ENCODE results near the gene PRSS1.

PRSS1 gene

DNA sequence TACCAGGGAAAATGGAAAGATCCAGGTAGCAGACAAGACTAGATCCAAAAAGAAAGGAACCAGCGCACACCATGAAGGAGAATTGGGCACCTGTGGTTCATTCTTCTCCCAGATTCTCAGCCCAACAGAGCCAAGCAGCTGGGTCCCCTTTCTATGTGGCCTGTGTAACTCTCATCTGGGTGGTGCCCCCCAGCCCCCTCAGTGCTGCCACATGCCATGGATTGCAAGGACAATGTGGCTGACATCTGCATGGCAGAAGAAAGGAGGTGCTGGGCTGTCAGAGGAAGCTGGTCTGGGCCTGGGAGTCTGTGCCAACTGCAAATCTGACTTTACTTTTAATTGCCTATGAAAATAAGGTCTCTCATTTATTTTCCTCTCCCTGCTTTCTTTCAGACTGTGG is 42.9 kb downstream of the PRSS1 start:
- TF ChIP-seq SPI1 (IDR thresholded peaks at IDR 0.05; ENCODE audit: borderline replicate concordance, low read depth) (no peak), POLR2AphosphoS5 (IDR thresholded peaks at IDR 0.05; ENCODE audit: low read depth) (no peak), GABPA (IDR thresholded peaks at IDR 0.05; ENCODE audit: low read depth) (no peak)
- TF ChIP-seq, protein P1, sequence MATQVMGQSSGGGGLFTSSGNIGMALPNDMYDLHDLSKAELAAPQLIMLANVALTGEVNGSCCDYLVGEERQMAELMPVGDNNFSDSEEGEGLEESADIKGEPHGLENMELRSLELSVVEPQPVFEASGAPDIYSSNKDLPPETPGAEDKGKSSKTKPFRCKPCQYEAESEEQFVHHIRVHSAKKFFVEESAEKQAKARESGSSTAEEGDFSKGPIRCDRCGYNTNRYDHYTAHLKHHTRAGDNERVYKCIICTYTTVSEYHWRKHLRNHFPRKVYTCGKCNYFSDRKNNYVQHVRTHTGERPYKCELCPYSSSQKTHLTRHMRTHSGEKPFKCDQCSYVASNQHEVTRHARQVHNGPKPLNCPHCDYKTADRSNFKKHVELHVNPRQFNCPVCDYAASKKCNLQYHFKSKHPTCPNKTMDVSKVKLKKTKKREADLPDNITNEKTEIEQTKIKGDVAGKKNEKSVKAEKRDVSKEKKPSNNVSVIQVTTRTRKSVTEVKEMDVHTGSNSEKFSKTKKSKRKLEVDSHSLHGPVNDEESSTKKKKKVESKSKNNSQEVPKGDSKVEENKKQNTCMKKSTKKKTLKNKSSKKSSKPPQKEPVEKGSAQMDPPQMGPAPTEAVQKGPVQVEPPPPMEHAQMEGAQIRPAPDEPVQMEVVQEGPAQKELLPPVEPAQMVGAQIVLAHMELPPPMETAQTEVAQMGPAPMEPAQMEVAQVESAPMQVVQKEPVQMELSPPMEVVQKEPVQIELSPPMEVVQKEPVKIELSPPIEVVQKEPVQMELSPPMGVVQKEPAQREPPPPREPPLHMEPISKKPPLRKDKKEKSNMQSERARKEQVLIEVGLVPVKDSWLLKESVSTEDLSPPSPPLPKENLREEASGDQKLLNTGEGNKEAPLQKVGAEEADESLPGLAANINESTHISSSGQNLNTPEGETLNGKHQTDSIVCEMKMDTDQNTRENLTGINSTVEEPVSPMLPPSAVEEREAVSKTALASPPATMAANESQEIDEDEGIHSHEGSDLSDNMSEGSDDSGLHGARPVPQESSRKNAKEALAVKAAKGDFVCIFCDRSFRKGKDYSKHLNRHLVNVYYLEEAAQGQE (IDR thresholded peaks at IDR 0.05; ENCODE audit: insufficient replicate concordance, low read depth): no peak
- TF ChIP-seq, protein P2, sequence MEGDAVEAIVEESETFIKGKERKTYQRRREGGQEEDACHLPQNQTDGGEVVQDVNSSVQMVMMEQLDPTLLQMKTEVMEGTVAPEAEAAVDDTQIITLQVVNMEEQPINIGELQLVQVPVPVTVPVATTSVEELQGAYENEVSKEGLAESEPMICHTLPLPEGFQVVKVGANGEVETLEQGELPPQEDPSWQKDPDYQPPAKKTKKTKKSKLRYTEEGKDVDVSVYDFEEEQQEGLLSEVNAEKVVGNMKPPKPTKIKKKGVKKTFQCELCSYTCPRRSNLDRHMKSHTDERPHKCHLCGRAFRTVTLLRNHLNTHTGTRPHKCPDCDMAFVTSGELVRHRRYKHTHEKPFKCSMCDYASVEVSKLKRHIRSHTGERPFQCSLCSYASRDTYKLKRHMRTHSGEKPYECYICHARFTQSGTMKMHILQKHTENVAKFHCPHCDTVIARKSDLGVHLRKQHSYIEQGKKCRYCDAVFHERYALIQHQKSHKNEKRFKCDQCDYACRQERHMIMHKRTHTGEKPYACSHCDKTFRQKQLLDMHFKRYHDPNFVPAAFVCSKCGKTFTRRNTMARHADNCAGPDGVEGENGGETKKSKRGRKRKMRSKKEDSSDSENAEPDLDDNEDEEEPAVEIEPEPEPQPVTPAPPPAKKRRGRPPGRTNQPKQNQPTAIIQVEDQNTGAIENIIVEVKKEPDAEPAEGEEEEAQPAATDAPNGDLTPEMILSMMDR (IDR thresholded peaks at IDR 0.05; ENCODE audit: insufficient read depth, low read length): no peak
- Histone ChIP-seq H3K27ac (replicated peaks) (no peak overlapping the region), H3K27me3 (ENCODE audit: insufficient read depth, poor library complexity, severe bottlenecking) (peaks cover 26% of the 10 kb centered on the region), H3K4me3 (replicated peaks; ENCODE audit: insufficient read depth, low read length) (no peak overlapping the region)
- no peak for DNase-seq (ENCODE audit: low read depth in 1 of 2, low spot score in 1 of 2)

DNA sequence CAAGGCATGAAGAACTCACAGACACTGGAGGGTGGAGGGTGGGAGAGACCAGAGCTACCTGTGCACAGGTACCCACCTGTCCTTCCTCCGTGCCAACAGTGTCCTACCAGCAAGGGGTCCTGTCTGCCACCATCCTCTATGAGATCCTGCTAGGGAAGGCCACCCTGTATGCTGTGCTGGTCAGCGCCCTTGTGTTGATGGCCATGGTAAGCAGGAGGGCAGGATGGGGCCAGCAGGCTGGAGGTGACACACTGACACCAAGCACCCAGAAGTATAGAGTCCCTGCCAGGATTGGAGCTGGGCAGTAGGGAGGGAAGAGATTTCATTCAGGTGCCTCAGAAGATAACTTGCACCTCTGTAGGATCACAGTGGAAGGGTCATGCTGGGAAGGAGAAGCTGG is 43.3 kb downstream of the PRSS1 start:
- no peak overlapping the region for H3K27ac ChIP-seq (replicated peaks)
- no peak for TF ChIP-seq POLR2AphosphoS5 (IDR thresholded peaks at IDR 0.05; ENCODE audit: low read depth)
- TF ChIP-seq, protein P2 (IDR thresholded peaks at IDR 0.05; ENCODE audit: insufficient read depth, low read length): no peak
- no peak for TF ChIP-seq SPI1 (IDR thresholded peaks at IDR 0.05; ENCODE audit: borderline replicate concordance, low read depth)
- TF ChIP-seq, protein P1 (IDR thresholded peaks at IDR 0.05; ENCODE audit: insufficient replicate concordance, low read depth): no peak
- no peak for TF ChIP-seq GABPA (IDR thresholded peaks at IDR 0.05; ENCODE audit: low read depth)
- peaks cover 30% of the 10 kb centered on the region for H3K27me3 ChIP-seq (ENCODE audit: insufficient read depth, poor library complexity, severe bottlenecking)
- H3K4me3 ChIP-seq (replicated peaks; ENCODE audit: insufficient read depth, low read length): no peak overlapping the region
- DNase-seq (ENCODE audit: low read depth in 1 of 2, low spot score in 1 of 2): no peak

DNA sequence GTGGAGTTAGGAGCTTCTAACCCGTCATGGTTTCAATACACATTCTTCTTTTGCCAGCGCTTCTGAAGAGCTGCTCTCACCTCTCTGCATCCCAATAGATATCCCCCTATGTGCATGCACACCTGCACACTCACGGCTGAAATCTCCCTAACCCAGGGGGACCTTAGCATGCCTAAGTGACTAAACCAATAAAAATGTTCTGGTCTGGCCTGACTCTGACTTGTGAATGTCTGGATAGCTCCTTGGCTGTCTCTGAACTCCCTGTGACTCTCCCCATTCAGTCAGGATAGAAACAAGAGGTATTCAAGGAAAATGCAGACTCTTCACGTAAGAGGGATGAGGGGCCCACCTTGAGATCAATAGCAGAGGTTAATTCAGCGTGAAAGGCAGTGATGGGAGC is 43.9 kb downstream of the PRSS1 start:
- H3K27ac ChIP-seq (replicated peaks): no peak overlapping the region
- H3K4me3 ChIP-seq (replicated peaks; ENCODE audit: insufficient read depth, low read length): no peak overlapping the region
- peaks cover 36% of the 10 kb centered on the region for H3K27me3 ChIP-seq (ENCODE audit: insufficient read depth, poor library complexity, severe bottlenecking)
- TF ChIP-seq GABPA (IDR thresholded peaks at IDR 0.05; ENCODE audit: low read depth): no peak
- no peak for TF ChIP-seq POLR2AphosphoS5 (IDR thresholded peaks at IDR 0.05; ENCODE audit: low read depth)
- TF ChIP-seq, protein P1 (IDR thresholded peaks at IDR 0.05; ENCODE audit: insufficient replicate concordance, low read depth): no peak
- TF ChIP-seq SPI1 (IDR thresholded peaks at IDR 0.05; ENCODE audit: borderline replicate concordance, low read depth): no peak
- no peak for DNase-seq (ENCODE audit: low read depth in 1 of 2, low spot score in 1 of 2)

All from HL-60 (cell line).